ENCODE data around the gene EHD4. TPM values are rescaled to one million over a fixed set of nuclear protein-coding genes. Genes with fewer than 3 reads are reported as not detected.

EHD4 gene
- polyA plus RNA-seq, 2 of the 4 experiments (the other 2 are of a cell fraction): 8.2 to 9.0 TPM

DNA sequence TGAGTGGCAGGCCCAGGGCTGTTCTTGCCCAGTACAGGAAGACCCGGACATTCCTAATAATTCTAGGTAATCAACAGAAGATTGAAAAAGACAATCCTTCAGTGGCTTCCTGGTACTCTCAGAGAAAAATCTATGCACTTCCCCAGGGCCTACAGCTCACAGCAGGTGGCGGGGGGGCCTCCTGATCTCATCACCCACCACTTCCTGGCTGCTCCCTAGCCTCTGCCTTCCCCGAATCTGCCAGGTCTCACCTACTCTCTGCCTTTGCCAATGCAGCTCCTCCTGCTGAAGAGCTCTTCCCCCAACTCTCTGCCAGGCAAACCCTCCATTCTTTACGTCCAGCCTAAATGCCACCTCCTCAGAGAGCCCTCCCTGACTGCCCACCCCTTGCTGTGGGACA, 37.5 kb downstream of the EHD4 start:
- no peak overlapping the region for H3K4me2 ChIP-seq
- H3K4me1 ChIP-seq: peaks cover 47% of the 10 kb centered on the region
- no peaks in the 10 kb centered on the region for H3K9me3 ChIP-seq
- FAIRE-seq (no peak), ATAC-seq (no peak), DNase-seq (ENCODE audit: low read depth in 1 of 2, low spot score in 1 of 2) (no peak)
- H3K4me3 ChIP-seq: no peak overlapping the region
- POLR2A ChIA-PET: no interaction called here
- TF ChIP-seq CBX2 (IDR thresholded peaks at IDR 0.05; ENCODE audit: borderline replicate concordance, low read depth): no peak
- peak; percentile 6 for TF ChIP-seq ZFP36 (IDR thresholded peaks at IDR 0.05; ENCODE audit: borderline replicate concordance, partially characterized antibody)
- H3K27ac ChIP-seq: peak overlapping the region; percentile 20 to 75; a peak in 3 of 6 replicates
- 84% methylated on average over 4 of the region's 4 CpGs for WGBS (ENCODE audit: missing lambda C conversion rate)
- CTCF ChIA-PET: interaction anchor here (1.1 to 2.0 kb wide), 2 partner anchors 38 to 55 kb away, joined by 3 to 6 read pairs; partner anchors contain the start of gene EHD4

DNA sequence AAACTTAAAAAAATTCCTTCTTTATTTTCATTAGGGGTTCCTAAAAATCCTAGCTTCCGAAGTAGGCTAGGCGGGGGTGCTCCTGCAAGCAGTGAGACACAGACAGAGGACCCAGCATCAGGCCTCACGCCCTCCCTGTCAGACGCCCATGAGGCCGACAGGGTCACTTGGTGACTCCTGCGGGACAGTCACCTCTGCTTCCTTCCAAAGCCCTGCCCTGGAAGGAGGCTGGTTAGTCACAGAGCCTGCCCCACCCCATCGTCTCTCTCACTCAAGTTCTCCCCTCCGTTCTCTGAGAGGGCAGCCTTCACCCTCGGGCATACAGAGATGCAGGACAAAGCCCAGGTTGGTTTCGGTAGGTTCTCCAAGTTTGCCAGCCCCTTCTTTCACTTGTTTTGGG, 38.6 kb downstream of the EHD4 start:
- no peaks in the 10 kb centered on the region for H3K9me3 ChIP-seq
- peaks cover 57% of the 10 kb centered on the region for H3K4me1 ChIP-seq
- DNase-seq (ENCODE audit: low read depth in 1 of 2, low spot score in 1 of 2) (peak in 1 of 2 experiments; percentile 47), FAIRE-seq (no peak), ATAC-seq (peak; percentile 17 to 19; a peak in 2 of 6 replicates)
- POLR2A ChIA-PET: no interaction called here
- no peak overlapping the region for H3K4me3 ChIP-seq
- TF ChIP-seq ZC3H11A (IDR thresholded peaks at IDR 0.05) (no peak), FOXS1 (CRISPR knock-in tag; IDR thresholded peaks at IDR 0.05) (no peak), POLR2A (IDR thresholded peaks at IDR 0.05; ENCODE audit: low read length) (no peak), FOSB (CRISPR knock-in tag; IDR thresholded peaks at IDR 0.05) (no peak), HOXA7 (CRISPR knock-in tag; IDR thresholded peaks at IDR 0.05) (no peak), RARB (CRISPR knock-in tag; IDR thresholded peaks at IDR 0.05) (no peak)
- TF ChIP-seq, protein P1, sequence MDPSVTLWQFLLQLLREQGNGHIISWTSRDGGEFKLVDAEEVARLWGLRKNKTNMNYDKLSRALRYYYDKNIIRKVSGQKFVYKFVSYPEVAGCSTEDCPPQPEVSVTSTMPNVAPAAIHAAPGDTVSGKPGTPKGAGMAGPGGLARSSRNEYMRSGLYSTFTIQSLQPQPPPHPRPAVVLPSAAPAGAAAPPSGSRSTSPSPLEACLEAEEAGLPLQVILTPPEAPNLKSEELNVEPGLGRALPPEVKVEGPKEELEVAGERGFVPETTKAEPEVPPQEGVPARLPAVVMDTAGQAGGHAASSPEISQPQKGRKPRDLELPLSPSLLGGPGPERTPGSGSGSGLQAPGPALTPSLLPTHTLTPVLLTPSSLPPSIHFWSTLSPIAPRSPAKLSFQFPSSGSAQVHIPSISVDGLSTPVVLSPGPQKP (IDR thresholded peaks at IDR 0.05; ENCODE audit: low read depth, low read length): no peak
- peak overlapping the region; percentile 36 for H3K4me2 ChIP-seq
- WGBS (ENCODE audit: missing lambda C conversion rate): 36% methylated on average over 7 of the region's 10 CpGs
- peak overlapping the region; percentile 37 to 75; a peak in 5 of 6 replicates for H3K27ac ChIP-seq
- CTCF ChIA-PET: interaction anchor here (1.0 to 2.0 kb wide), 5 partner anchors 9 to 56 kb away, joined by 3 to 6 read pairs (median 3); partner anchors contain the start of gene EHD4

DNA sequence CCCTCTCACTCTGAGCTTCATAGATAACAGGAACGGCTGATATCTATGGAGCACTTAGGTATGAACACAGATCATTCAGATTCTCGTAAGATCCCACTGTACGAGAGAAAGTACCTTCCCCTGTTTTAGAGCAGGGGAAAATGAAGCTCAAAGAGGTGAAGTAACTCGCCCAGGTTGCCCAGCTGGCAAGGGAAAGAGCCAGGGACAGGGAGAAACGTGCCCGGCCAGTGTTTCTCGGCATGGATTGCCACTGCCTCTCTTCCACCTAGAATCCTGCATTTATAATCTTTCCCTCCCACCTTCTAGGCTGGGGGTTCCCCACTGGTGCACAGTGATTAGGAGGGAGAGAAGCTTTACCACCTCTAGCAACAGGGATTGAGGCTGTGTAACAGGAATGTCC, 39.0 kb downstream of the EHD4 start:
- ATAC-seq (no peak), DNase-seq (ENCODE audit: low read depth in 1 of 2, low spot score in 1 of 2) (no peak), FAIRE-seq (no peak)
- ChIA-PET POLR2A (no interaction called here), CTCF (interaction anchor here (1.0 to 2.0 kb wide), 4 partner anchors 10 to 56 kb away, joined by 3 to 6 read pairs (median 3); no protein-coding TSS in a partner anchor)
- 83% methylated on average over 7 of the region's 7 CpGs for WGBS (ENCODE audit: missing lambda C conversion rate)
- H3K4me1 ChIP-seq: peaks cover 61% of the 10 kb centered on the region
- peak overlapping the region; percentile 37 to 75; a peak in 5 of 6 replicates for H3K27ac ChIP-seq
- H3K4me3 ChIP-seq: no peak overlapping the region
- no peaks in the 10 kb centered on the region for H3K9me3 ChIP-seq
- H3K4me2 ChIP-seq: peak overlapping the region; percentile 36
- TF ChIP-seq, protein P2, sequence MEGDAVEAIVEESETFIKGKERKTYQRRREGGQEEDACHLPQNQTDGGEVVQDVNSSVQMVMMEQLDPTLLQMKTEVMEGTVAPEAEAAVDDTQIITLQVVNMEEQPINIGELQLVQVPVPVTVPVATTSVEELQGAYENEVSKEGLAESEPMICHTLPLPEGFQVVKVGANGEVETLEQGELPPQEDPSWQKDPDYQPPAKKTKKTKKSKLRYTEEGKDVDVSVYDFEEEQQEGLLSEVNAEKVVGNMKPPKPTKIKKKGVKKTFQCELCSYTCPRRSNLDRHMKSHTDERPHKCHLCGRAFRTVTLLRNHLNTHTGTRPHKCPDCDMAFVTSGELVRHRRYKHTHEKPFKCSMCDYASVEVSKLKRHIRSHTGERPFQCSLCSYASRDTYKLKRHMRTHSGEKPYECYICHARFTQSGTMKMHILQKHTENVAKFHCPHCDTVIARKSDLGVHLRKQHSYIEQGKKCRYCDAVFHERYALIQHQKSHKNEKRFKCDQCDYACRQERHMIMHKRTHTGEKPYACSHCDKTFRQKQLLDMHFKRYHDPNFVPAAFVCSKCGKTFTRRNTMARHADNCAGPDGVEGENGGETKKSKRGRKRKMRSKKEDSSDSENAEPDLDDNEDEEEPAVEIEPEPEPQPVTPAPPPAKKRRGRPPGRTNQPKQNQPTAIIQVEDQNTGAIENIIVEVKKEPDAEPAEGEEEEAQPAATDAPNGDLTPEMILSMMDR (IDR thresholded peaks at IDR 0.05): no peak
- TF ChIP-seq SMC3 (IDR thresholded peaks at IDR 0.05) (no peak), ZNF302 (CRISPR knock-in tag; IDR thresholded peaks at IDR 0.05) (no peak), EHMT2 (IDR thresholded peaks at IDR 0.05; ENCODE audit: low read depth) (no peak), NFE2L2 (conservative IDR thresholded peaks at IDR 0.05; ENCODE audit: low read length) (no peak), CHD2 (IDR thresholded peaks at IDR 0.05; ENCODE audit: low read length, partially characterized antibody) (no peak), EP300 (IDR thresholded peaks at IDR 0.05) (no peak), TFCP2L1 (CRISPR knock-in tag; IDR thresholded peaks at IDR 0.05) (no peak), TP53 (CRISPR knock-in tag; IDR thresholded peaks at IDR 0.05) (no peak)
- TF ChIP-seq, protein P1 (IDR thresholded peaks at IDR 0.05; ENCODE audit: low read depth, low read length): no peak
- TF ChIP-seq, protein P3, sequence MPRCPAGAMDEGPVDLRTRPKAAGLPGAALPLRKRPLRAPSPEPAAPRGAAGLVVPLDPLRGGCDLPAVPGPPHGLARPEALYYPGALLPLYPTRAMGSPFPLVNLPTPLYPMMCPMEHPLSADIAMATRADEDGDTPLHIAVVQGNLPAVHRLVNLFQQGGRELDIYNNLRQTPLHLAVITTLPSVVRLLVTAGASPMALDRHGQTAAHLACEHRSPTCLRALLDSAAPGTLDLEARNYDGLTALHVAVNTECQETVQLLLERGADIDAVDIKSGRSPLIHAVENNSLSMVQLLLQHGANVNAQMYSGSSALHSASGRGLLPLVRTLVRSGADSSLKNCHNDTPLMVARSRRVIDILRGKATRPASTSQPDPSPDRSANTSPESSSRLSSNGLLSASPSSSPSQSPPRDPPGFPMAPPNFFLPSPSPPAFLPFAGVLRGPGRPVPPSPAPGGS (IDR thresholded peaks at IDR 0.05): no peak
- TF ChIP-seq, protein P4, sequence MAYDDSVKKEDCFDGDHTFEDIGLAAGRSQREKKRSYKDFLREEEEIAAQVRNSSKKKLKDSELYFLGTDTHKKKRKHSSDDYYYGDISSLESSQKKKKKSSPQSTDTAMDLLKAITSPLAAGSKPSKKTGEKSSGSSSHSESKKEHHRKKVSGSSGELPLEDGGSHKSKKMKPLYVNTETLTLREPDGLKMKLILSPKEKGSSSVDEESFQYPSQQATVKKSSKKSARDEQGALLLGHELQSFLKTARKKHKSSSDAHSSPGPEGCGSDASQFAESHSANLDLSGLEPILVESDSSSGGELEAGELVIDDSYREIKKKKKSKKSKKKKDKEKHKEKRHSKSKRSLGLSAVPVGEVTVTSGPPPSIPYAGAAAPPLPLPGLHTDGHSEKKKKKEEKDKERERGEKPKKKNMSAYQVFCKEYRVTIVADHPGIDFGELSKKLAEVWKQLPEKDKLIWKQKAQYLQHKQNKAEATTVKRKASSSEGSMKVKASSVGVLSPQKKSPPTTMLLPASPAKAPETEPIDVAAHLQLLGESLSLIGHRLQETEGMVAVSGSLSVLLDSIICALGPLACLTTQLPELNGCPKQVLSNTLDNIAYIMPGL (CRISPR knock-in tag; IDR thresholded peaks at IDR 0.05; ENCODE audit: borderline replicate concordance): no peak
- TF ChIP-seq, protein P5, sequence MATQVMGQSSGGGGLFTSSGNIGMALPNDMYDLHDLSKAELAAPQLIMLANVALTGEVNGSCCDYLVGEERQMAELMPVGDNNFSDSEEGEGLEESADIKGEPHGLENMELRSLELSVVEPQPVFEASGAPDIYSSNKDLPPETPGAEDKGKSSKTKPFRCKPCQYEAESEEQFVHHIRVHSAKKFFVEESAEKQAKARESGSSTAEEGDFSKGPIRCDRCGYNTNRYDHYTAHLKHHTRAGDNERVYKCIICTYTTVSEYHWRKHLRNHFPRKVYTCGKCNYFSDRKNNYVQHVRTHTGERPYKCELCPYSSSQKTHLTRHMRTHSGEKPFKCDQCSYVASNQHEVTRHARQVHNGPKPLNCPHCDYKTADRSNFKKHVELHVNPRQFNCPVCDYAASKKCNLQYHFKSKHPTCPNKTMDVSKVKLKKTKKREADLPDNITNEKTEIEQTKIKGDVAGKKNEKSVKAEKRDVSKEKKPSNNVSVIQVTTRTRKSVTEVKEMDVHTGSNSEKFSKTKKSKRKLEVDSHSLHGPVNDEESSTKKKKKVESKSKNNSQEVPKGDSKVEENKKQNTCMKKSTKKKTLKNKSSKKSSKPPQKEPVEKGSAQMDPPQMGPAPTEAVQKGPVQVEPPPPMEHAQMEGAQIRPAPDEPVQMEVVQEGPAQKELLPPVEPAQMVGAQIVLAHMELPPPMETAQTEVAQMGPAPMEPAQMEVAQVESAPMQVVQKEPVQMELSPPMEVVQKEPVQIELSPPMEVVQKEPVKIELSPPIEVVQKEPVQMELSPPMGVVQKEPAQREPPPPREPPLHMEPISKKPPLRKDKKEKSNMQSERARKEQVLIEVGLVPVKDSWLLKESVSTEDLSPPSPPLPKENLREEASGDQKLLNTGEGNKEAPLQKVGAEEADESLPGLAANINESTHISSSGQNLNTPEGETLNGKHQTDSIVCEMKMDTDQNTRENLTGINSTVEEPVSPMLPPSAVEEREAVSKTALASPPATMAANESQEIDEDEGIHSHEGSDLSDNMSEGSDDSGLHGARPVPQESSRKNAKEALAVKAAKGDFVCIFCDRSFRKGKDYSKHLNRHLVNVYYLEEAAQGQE (IDR thresholded peaks at IDR 0.05): no peak
- TF ChIP-seq, protein P6, sequence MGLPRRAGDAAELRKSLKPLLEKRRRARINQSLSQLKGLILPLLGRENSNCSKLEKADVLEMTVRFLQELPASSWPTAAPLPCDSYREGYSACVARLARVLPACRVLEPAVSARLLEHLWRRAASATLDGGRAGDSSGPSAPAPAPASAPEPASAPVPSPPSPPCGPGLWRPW (IDR thresholded peaks at IDR 0.05): no peak

Measured in A549 (cell line).